H1 (cell line): ENCODE results near the gene CNNM1. TPM values are rescaled to one million over a fixed set of nuclear protein-coding genes. Genes with fewer than 3 reads are reported as not detected.

Experiments
- BCL11A ChIP-seq, 2 experiments: IDR thresholded peaks; one replicate each; pipeline ENCODE4 v1.6.1; 2011; ENCODE audit warnings: low read depth in 2 of 2, low read length in 2 of 2, mild to moderate bottlenecking in 2 of 2
- HDAC2 ChIP-seq, 2 experiments: fragments of 300-600 bp in 1 of 2; sonication (generic) in 1 of 2; IDR thresholded peaks; 2 replicates each; pipeline ENCODE4 v1.6.1; 2011 to 2012; ENCODE audit warnings: low read depth in 2 of 2, low read length in 2 of 2, mild to moderate bottlenecking in 2 of 2, moderate library complexity in 2 of 2, borderline replicate concordance in 1 of 2, inconsistent platforms in 1 of 2
- KDM5A ChIP-seq: fragments of 200-600 bp; IDR thresholded peaks from 2 replicates; pipeline ENCODE4 v1.7.1; 2012; ENCODE audit warnings: mild to moderate bottlenecking, low read length, inconsistent platforms, mixed read lengths
- RAD21 ChIP-seq, 2 experiments: IDR thresholded peaks in 1 of 2; conservative IDR thresholded peaks in 1 of 2; 2 replicates each; pipeline ENCODE4 v1.6.1; 2011; ENCODE audit warnings: low read depth in 2 of 2, low read length in 2 of 2, improper control_type of control experiment in 1 of 2, inconsistent platforms in 1 of 2, mild to moderate bottlenecking in 1 of 2, moderate library complexity in 1 of 2
- TAF7 ChIP-seq: optimal IDR thresholded peaks from 2 replicates; pipeline ENCODE3; 2011; ENCODE audit warnings: low read depth, mild to moderate bottlenecking, inconsistent platforms, low read length, moderate library complexity, borderline replicate concordance
- ZNF274 ChIP-seq: IDR thresholded peaks from 2 replicates; pipeline ENCODE4 v1.7.0; 2012; ENCODE audit warnings: low read length, borderline replicate concordance; ENCODE audit errors: extremely low read depth
- polyA plus RNA-seq, 7 experiments: library from polyadenylated mRNA; depleted of rRNA in 3 of 7; stranded (reverse) in 5 of 7; unstranded in 2 of 7; fragments of >200 nt in 5 of 7; fragments of 200-250 nt in 2 of 7; gene quantifications; 1 replicate in 5 of 7; 2 replicates in 1 of 7; 4 replicates in 1 of 7; pipeline versions ENCODE4 v1.2.1 to v1.2.3, GENCODE V29; 2011 to 2013; ENCODE audit warnings: missing spikeins in 2 of 7, mixed read lengths in 2 of 7
- total RNA-seq: library from RNA; stranded (reverse); fragmentation: NEBNext Ultra II Directional; extraction: Animal tissue kit (Norgen Biotek cat#: 25700); gene quantifications from 2 replicates; pipeline ENCODE4 v1.2.1, GENCODE V29; 2021

Gene CNNM1
- total and polyA plus RNA-seq, 2 of the 8 experiments (the other 6 are each of a cell fraction or from before 2014, with no cell fraction given) = 0.74 to 0.92 TPM

DNA sequence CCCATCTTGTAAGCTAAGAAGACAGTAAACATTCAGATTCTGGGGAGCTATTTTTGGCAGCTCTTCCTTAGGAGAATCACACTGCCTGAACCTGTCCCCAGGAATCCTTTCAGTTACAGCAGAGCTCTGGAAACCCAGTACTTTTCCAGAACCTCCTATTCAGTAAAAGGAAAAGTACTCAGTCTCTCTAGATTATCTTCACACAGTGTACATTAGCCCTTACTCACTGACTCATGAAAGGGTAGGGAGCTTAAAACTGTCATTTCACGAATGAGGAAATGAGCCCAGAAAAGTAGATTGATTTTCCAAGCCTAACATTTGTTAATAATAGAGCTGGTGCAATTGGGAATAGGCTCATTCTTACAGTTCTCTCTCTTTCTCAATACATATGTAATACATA, 3.9 kb upstream of the CNNM1 start (continued):
- TF ChIP-seq HDAC2 (IDR thresholded peaks at IDR 0.05; ENCODE audit: borderline replicate concordance in 1 of 2, low read depth in 2 of 2, low read length in 2 of 2) = no peak
- no peak for TF ChIP-seq BCL11A (IDR thresholded peaks at IDR 0.05; ENCODE audit: low read depth in 2 of 2, low read length in 2 of 2)
- TF ChIP-seq TAF7 = no peak
- TF ChIP-seq RAD21 (IDR thresholded peaks at IDR 0.05 in 1 of 2, conservative IDR thresholded peaks at IDR 0.05 in 1 of 2; ENCODE audit: low read depth in 2 of 2, low read length in 2 of 2) = no peak
- TF ChIP-seq KDM5A = no peak
- no peak for TF ChIP-seq ZNF274
